ENCODE measurements around the gene EMC6.
"Not testable (repeated sequence)": the region's sequence is repeated elsewhere in the genome, so short reads cannot be mapped to it uniquely, and the experiment has no call there.

Gene EMC6

GRCh38 chr17:3695129-3695722 lies 26.6 kb downstream of the EMC6 start:
- peak overlapping the region; percentile 81 for H3K4me3 ChIP-seq (ENCODE audit: low read depth, low read length)
- DNase-seq (ENCODE audit: low read depth) = peak; percentile 51
- no peak for TF ChIP-seq CTCF (IDR thresholded peaks at IDR 0.05; ENCODE audit: insufficient read depth, low read depth, low read length, missing control alignments)

- TF ChIP-seq CTCF (IDR thresholded peaks at IDR 0.05; ENCODE audit: insufficient read depth, low read depth, low read length, missing control alignments) = no peak
- peak; percentile 86 for DNase-seq (ENCODE audit: low read depth)
- H3K4me3 ChIP-seq (ENCODE audit: low read depth, low read length) = peak within 1 kb of the TSS; percentile 81
These were observed 27.3 kb downstream of the EMC6 start, which contains the start of gene P2RX5 for GRCh38 chr17:3695723-3696411. Gene P2RX5, minus strand, starts transcription at chr17:3696155. Its CDS starts 150 bp downstream, at chr17:3696005.

- no peak overlapping the region for H3K4me3 ChIP-seq (ENCODE audit: low read depth, low read length)
- TF ChIP-seq CTCF (IDR thresholded peaks at IDR 0.05; ENCODE audit: insufficient read depth, low read depth, low read length, missing control alignments) = no peak
- DNase-seq (ENCODE audit: low read depth) = no peak
These were observed 28.5 kb downstream of the EMC6 start for GRCh38 chr17:3697103-3697476.

- TF ChIP-seq CTCF (IDR thresholded peaks at IDR 0.05; ENCODE audit: insufficient read depth, low read depth, low read length, missing control alignments) = no peak
- no peak for DNase-seq (ENCODE audit: low read depth)
- H3K4me3 ChIP-seq (ENCODE audit: low read depth, low read length) = no peak overlapping the region
These were observed 29.5 kb downstream of the EMC6 start for GRCh38 chr17:3698139-3698538.

GRCh38 chr17:3699951-3700350 lies 31.3 kb downstream of the EMC6 start:
- no peak for TF ChIP-seq CTCF (IDR thresholded peaks at IDR 0.05; ENCODE audit: insufficient read depth, low read depth, low read length, missing control alignments)
- no peak overlapping the region for H3K4me3 ChIP-seq (ENCODE audit: low read depth, low read length)
- no peak for DNase-seq (ENCODE audit: low read depth)

GRCh38 chr17:3702041-3702539 lies 33.5 kb downstream of the EMC6 start:
- H3K4me3 ChIP-seq (ENCODE audit: low read depth, low read length); DNase-seq (ENCODE audit: low read depth): not testable (repeated sequence)

GRCh38 chr17:3704931-3705717 lies 36.5 kb downstream of the EMC6 start:
- TF ChIP-seq CTCF (IDR thresholded peaks at IDR 0.05; ENCODE audit: insufficient read depth, low read depth, low read length, missing control alignments) = no peak
- DNase-seq (ENCODE audit: low read depth) = no peak
- no peak overlapping the region for H3K4me3 ChIP-seq (ENCODE audit: low read depth, low read length)

GRCh38 chr17:3705718-3705984 lies 37.0 kb downstream of the EMC6 start:
- not testable (repeated sequence) for H3K4me3 ChIP-seq (ENCODE audit: low read depth, low read length); DNase-seq (ENCODE audit: low read depth)

Measured in GM12865 (cell line).